CD4-positive, alpha-beta T cell treated with Interleukin-10 for 1 hour (primary cell): ENCODE data around the gene AFP.

Source experiments
- DNase-seq: peaks from one replicate; pipeline ENCODE4 v3.0.0-alpha.2; 2020

Gene AFP

DNA sequence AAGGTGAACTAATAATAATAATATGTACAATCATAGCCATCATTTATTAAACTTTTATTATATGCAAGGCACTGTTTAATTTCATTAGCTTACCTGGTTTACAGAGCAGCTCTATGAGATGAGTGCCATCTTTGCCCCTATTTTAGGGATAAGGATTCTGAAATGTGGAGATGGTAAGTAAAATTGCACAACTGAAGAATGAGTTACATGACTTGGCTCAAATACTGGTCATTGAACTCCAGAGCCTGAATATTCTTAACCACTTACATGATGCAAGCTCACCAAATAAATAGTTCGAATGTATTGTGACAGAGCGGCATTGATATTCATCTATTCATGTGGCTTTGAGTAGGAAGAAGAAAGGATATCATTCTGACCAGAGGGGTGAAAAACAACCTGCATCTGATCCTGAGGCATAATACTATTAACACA lies 20.2 kb upstream of the AFP start:
- no peak for DNase-seq

DNA sequence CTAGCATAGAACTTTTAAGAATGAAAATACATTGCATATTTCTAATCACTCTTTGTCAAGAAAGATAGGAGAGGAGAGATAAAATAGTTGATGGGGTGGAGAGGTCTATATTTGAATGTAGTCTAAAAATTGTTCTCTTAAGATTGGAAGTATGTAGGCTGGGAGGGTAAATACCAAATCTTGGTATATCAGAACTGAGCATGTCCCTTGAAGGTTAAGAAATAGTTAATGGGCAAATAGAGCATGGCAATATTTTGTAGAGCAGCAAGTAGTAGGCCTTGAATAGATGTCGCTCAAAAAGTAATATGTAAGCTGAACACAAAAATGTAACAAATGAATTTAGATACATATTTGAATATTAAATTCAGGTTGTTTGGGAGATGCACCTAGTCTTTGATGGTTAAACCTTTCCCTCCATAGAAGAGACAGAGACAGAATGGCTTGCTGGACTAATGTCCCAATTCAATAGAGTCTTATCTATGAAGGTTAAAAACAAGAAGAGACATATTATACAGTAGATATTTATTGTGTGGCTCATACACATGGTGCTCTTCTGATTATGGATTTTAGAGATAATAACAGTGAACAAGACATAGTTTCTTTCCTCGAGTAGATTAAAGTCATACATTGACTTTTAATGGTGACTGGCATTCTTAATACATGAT lies 19.5 kb upstream of the AFP start:
- DNase-seq: no peak

DNA sequence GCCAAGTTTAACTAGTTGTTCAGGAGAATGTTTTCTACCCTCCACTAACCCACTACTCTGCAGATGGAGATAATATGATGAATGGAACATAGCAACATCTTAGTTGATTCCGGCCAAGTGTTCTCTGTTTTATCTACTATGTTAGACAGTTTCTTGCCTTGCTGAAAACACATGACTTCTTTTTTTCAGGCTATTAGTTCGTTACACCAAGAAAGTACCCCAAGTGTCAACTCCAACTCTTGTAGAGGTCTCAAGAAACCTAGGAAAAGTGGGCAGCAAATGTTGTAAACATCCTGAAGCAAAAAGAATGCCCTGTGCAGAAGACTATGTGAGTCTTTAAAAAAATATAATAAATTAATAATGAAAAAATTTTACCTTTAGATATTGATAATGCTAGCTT lies 18.7 kb upstream of the AFP start:
- no peak for DNase-seq

DNA sequence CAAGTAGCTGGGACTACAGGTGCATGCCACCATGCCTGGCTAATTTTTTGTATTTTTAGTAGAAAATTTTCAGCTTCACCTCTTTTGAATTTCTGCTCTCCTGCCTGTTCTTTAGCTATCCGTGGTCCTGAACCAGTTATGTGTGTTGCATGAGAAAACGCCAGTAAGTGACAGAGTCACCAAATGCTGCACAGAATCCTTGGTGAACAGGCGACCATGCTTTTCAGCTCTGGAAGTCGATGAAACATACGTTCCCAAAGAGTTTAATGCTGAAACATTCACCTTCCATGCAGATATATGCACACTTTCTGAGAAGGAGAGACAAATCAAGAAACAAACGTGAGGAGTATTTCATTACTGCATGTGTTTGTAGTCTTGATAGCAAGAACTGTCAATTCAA lies 18.0 kb upstream of the AFP start:
- DNase-seq: no peak

DNA sequence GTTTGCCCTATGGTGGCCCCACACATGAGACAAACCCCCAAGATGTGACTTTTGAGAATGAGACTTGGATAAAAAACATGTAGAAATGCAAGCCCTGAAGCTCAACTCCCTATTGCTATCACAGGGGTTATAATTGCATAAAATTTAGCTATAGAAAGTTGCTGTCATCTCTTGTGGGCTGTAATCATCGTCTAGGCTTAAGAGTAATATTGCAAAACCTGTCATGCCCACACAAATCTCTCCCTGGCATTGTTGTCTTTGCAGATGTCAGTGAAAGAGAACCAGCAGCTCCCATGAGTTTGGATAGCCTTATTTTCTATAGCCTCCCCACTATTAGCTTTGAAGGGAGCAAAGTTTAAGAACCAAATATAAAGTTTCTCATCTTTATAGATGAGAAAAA lies 17.3 kb upstream of the AFP start:
- no peak for DNase-seq

DNA sequence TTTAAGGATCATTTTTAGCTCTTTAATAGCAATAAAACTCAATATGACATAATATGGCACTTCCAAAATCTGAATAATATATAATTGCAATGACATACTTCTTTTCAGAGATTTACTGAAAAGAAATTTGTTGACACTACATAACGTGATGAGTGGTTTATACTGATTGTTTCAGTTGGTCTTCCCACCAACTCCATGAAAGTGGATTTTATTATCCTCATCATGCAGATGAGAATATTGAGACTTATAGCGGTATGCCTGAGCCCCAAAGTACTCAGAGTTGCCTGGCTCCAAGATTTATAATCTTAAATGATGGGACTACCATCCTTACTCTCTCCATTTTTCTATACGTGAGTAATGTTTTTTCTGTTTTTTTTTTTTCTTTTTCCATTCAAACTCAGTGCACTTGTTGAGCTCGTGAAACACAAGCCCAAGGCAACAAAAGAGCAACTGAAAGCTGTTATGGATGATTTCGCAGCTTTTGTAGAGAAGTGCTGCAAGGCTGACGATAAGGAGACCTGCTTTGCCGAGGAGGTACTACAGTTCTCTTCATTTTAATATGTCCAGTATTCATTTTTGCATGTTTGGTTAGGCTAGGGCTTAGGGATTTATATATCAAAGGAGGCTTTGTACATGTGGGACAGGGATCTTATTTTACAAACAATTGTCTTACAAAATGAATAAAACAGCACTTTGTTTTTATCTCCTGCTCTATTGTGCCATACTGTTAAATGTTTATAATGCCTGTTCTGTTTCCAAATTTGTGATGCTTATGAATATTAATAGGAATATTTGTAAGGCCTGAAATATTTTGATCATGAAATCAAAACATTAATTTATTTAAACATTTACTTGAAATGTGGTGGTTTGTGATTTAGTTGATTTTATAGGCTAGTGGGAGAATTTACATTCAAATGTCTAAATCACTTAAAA lies 16.6 kb upstream of the AFP start:
- no peak for DNase-seq

DNA sequence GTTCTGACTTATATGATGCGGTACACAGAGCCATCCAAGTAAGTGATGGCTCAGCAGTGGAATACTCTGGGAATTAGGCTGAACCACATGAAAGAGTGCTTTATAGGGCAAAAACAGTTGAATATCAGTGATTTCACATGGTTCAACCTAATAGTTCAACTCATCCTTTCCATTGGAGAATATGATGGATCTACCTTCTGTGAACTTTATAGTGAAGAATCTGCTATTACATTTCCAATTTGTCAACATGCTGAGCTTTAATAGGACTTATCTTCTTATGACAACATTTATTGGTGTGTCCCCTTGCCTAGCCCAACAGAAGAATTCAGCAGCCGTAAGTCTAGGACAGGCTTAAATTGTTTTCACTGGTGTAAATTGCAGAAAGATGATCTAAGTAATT lies 15.4 kb upstream of the AFP start:
- no peak for DNase-seq

DNA sequence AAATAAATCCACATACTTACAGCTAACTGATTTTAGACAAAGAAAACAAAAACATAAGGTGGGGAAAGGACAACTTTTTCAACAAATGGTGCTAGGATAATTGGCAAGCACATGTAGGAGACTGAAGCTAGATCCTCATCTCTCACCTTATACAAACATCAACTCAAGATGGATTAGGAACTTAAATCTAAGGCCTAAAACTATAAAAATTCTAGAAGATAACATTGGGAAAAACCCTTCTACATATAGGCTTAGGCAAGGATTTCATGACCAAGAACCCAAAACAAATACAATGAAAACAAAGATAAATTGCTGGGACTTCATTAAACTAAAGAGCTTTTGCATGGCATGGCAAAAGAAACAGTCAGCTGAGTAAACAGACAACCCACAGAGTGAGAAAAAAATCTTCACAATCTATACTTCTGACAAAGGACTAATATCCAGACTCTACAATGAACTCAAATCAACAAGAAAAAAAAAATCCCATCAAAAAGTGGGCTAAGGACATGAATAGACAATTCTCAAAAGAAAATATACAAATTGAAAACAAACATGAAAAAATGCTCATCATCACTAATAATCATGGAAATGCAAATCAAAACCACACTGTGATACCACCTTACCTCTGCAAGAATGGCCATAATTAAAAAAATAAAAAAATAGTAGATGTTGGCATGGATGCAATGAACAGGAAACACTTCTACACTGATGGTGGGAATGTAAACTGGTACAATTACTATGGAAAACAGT lies 14.1 kb upstream of the AFP start:
- DNase-seq: no peak

DNA sequence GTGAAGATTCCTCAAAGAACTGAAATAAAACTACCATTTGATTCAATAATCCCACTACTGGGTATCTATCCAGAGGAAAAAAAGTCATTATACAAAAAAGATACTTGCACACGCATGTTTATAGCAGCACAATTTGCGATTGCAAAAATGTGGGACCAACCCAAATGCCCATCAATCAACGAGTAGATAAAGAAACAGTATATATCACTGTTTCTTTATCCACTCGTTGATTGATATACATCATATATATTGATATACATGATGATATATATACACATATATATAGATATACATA lies 13.6 kb upstream of the AFP start:
- no peak for DNase-seq

DNA sequence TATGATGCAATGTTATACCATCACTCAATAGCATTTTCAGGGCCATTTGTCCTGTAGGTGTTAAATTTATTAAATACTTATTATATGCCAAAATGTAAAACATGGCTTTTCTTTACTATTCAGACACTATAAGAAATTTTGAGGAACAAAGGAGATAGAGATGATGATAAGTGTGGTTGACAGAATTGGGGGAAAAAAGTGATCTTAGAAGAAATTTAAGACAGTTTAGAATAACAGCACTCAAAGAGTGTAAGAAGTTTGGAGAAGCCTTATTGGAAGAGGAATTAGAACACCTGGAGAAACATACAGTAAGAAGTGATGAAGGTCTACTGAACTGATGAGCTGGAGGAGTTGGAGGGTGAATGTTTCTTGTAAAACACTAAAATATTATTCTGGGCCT lies 12.8 kb upstream of the AFP start:
- no peak for DNase-seq

DNA sequence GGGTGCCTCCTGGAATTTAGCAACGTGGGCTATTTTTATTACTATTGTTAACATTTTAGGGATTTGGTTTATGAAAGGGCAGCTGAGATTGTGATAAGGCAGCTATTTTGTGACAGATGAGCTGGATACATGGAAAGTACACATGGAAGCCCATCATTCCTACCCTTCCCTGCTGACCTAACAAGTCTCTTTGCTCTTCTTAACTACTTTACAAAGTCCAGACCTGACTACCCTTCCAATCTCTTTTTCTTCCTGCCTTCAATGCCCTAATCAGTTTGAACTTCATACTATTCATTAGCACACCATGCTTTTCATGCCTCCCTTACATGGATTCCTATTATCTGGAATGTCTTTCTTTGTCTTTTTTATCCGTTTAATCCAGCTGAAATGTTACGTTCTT lies 9.4 kb upstream of the AFP start:
- no peak for DNase-seq

DNA sequence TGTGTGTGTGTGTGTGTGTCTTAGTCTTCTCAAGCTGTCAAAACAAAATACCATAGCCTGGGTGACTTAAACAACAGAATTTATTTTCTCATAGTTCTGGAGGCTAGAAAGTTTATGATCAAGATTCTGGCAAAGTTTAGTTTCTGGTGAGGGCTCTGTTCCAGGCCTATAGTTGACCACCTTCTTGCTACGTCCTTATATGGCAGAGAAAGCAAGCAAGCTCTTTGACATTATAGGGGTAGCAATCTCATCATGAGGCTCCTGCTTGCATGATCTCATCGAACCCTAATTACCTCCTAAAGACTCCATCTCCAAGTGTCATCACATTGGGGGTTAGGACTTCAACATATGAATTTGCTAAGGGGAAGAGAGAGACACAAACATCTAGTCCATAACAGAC lies 6.9 kb upstream of the AFP start:
- DNase-seq: no peak

DNA sequence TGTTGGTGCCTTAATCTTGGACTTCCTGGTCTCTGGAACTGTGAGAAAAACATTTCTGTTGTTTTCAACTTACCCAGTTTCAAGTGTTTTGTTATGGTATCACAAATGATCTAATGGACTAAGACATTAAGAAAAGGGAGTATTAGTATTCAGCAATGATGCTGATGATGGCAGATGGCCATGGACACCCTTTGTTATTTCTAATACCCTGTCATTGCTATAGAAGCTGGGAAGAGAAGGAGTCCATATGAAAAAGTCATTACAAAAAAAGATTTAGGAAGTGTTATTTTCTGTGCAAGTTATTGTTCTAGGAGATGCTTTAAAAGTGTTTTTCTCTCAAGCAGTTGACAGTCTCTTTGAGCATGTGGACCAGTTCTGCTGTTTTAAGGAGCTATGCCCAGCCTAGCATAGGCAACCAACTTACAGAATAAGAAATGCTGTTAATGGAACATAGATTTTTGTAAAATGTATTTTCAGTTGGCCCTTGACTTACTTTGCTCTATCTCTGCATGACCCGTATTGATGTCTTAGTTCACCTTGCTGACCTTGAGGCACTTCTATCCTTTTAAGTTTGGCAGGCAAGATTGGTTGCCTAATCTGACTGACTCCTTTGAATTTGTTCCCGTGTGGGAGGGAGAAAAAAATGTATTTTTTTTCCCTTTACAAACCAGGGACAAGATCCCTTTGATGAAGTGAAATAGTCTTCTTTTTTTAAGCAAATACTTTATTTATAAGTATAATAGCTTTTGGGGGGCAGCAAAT lies 6.0 kb upstream of the AFP start:
- DNase-seq: no peak

DNA sequence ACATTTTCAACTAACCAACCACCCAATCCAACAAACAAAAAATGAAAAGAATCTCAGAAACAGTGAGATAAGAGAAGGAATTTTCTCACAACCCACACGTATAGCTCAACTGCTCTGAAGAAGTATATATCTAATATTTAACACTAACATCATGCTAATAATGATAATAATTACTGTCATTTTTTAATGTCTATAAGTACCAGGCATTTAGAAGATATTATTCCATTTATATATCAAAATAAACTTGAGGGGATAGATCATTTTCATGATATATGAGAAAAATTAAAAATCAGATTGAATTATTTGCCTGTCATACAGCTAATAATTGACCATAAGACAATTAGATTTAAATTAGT lies 4.2 kb upstream of the AFP start:
- DNase-seq: no peak

DNA sequence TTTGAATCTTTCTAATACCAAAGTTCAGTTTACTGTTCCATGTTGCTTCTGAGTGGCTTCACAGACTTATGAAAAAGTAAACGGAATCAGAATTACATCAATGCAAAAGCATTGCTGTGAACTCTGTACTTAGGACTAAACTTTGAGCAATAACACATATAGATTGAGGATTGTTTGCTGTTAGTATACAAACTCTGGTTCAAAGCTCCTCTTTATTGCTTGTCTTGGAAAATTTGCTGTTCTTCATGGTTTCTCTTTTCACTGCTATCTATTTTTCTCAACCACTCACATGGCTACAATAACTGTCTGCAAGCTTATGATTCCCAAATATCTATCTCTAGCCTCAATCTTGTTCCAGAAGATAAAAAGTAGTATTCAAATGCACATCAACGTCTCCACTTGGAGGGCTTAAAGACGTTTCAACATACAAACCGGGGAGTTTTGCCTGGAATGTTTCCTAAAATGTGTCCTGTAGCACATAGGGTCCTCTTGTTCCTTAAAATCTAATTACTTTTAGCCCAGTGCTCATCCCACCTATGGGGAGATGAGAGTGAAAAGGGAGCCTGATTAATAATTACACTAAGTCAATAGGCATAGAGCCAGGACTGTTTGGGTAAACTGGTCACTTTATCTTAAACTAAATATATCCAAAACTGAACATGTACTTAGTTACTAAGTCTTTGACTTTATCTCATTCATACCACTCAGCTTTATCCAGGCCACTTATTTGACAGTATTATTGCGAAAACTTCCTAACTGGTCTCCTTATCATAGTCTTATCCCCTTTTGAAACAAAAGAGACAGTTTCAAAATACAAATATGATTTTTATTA lies 3.6 kb upstream of the AFP start:
- no peak for DNase-seq

DNA sequence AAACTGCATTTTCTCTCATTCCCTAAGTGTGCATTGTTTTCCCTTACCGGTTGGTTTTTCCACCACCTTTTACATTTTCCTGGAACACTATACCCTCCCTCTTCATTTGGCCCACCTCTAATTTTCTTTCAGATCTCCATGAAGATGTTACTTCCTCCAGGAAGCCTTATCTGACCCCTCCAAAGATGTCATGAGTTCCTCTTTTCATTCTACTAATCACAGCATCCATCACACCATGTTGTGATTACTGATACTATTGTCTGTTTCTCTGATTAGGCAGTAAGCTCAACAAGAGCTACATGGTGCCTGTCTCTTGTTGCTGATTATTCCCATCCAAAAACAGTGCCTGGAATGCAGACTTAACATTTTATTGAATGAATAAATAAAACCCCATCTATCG lies 2.9 kb upstream of the AFP start:
- DNase-seq: no peak

DNA sequence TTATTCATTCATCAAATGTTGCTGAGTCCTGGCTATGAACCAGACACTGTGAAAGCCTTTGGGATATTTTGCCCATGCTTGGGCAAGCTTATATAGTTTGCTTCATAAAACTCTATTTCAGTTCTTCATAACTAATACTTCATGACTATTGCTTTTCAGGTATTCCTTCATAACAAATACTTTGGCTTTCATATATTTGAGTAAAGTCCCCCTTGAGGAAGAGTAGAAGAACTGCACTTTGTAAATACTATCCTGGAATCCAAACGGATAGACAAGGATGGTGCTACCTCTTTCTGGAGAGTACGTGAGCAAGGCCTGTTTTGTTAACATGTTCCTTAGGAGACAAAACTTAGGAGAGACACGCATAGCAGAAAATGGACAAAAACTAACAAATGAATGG lies 1.7 kb upstream of the AFP start:
- no peak for DNase-seq

DNA sequence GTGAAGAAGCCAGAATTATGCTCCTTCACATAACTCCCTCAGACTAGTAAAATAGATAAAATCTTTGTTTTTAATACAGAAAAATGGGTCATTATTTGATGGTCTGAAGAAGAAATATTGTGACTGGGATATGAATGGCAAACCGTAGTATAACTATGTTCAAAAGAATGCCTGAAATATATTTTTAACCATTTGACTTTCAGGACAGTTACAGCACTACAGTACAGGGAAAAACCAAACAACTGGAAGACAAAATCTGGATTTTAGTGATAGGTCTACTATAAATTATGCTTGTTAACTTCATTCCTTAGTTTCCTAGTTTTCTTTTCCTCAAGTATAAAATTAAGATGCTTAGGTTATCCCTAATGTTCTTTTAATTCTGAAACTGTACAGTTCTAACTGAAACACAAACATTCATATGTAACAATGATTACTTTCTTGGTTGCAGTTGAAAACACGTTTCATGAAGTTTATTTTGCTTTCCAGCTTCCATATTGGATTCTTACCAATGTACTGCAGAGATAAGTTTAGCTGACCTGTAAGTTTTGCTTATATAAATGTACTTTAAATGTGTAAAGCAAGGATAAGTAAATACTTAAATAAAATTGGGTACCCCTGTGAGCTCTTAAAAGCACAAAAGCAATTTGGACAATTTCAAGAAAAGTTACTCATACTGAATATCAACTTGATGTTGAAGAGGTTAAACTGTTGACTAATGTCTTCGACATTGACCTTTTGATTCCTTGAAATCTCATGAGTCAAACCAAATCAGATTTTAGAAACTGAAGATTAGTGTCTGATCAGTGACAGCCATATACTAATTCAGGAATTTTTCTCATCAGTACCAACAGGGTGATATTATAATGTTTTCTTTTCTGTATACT lies 895 bp downstream of the AFP start:
- no peak for DNase-seq

DNA sequence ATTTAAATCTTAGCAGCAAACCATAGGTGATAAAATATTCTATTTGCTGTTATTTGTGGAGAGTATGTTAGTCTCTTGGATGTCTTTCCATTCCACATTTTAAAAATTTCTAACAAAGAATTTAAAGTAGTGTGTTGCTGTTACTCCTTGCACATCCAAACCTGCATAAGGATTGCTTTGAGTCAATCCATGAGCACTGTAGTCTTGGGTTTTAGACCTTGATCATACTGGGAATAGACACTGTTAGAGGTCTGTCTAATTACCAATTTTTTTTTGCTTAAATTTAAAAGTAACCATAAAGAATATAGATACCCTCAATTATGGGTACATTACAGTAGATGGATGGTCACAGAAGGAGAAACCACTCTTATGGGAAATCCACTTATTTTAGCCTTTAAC lies 1.5 kb downstream of the AFP start:
- DNase-seq: no peak

DNA sequence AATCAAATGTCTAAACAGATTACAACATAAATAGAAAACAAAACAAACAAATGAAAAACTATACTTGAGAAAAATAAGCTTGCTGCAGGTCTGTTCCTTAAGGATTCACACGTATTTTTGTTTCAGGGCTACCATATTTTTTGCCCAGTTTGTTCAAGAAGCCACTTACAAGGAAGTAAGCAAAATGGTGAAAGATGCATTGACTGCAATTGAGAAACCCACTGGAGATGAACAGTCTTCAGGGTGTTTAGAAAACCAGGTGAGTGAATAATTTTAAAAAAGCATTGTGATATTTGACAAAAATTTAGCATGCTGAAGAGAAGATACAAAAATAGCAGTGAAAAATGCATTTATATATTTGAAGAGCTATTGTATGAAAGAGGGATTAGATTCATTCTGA lies 2.0 kb downstream of the AFP start:
- no peak for DNase-seq

DNA sequence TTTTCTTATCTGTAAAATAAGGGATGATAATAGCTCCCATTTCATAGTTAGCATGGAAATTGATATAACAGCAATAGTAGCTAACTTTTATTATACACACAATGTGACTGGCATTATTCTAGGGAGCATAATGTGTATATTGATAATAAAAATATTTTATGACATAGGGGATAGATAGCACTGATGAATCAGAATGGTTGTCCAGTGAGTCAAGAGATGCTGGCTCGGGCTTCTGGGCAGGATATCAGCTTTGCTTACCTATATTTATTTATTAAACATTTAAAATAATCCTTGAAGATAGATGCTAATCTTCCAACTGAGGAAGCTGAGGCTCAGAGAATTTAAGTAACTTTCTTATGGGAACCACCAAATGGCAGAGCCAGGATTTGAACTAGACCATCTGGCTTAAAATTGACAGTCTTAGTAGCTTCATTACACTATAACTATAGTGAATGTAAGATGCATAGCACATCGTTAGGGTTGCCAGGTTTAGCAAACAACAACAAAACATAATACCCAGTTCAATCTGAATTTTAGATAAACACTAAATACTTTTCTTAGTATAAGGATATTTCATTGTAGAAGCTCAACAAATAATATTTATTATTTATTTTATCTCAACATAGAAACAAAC lies 2.7 kb downstream of the AFP start:
- DNase-seq: no peak
